HCT116 (cell line): ENCODE results near the gene FHL2.

ENCODE experiments used
- POLR2A ChIP-seq: IDR thresholded peaks from 2 replicates; pipeline ENCODE4 v1.7.0; 2011; ENCODE audit warnings: borderline replicate concordance; ENCODE audit not compliant: insufficient read depth, insufficient read length; ENCODE audit errors: extremely low read depth
- TF ChIP-seq, protein P1 (sequence below), 3 experiments: fragments of 200-600 bp in 1 of 3; sonication (generic) in 1 of 3; IDR thresholded peaks in 2 of 3; conservative IDR thresholded peaks in 1 of 3; 2 replicates each; pipeline ENCODE4 v1.5.1; 2012 to 2017; ENCODE audit warnings: low read depth in 2 of 3, low read length in 2 of 3, antibody characterized with exemption in 1 of 3, borderline replicate concordance in 1 of 3, control low read depth in 1 of 3, mild to moderate bottlenecking in 1 of 3, mixed read lengths in 1 of 3, mixed run types in 1 of 3, moderate library complexity in 1 of 3; ENCODE audit not compliant: insufficient read depth in 1 of 3

DNA sequence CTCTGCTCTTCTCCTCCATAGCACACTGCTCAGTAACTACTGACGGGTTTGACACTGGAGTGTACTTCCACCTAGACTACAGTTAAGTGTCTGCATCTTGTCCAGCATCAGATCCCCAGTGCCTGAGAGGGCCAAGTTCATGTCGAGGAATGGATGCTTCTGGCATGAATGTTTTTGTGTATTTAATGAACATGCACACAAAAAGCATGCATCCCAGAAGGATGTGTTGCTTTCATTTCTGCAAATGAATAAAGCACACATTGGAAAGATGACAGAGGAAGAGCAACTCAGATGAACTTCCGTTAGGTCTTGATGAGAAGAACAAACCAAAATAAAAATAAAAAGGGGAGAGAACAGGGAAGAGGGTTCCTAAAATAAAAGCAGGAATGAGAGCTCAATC, 33.6 kb downstream of the FHL2 start:
- TF ChIP-seq, protein P1, sequence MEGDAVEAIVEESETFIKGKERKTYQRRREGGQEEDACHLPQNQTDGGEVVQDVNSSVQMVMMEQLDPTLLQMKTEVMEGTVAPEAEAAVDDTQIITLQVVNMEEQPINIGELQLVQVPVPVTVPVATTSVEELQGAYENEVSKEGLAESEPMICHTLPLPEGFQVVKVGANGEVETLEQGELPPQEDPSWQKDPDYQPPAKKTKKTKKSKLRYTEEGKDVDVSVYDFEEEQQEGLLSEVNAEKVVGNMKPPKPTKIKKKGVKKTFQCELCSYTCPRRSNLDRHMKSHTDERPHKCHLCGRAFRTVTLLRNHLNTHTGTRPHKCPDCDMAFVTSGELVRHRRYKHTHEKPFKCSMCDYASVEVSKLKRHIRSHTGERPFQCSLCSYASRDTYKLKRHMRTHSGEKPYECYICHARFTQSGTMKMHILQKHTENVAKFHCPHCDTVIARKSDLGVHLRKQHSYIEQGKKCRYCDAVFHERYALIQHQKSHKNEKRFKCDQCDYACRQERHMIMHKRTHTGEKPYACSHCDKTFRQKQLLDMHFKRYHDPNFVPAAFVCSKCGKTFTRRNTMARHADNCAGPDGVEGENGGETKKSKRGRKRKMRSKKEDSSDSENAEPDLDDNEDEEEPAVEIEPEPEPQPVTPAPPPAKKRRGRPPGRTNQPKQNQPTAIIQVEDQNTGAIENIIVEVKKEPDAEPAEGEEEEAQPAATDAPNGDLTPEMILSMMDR (IDR thresholded peaks at IDR 0.05 in 2 of 3, conservative IDR thresholded peaks at IDR 0.05 in 1 of 3; ENCODE audit: borderline replicate concordance in 1 of 3, insufficient read depth in 1 of 3, low read depth in 2 of 3, low read length in 2 of 3) = no peak
- no peak for TF ChIP-seq POLR2A
